SK-N-SH (cell line): Measurements from ENCODE around the gene PRMT3.

Experiments
- ELF1 ChIP-seq: IDR thresholded peaks from 2 replicates; pipeline ENCODE4 v1.4.0; 2012
- EP300 ChIP-seq, 2 experiments: IDR thresholded peaks; 2 replicates each; pipeline versions ENCODE4 v1.4.0 to v1.6.1; 2012; ENCODE audit warnings: borderline replicate concordance in 1 of 2, low read depth in 1 of 2, low read length in 1 of 2
- EZH2phosphoT487 ChIP-seq: fragments of 200-600 bp; sonication (generic); IDR thresholded peaks from 2 replicates; pipeline ENCODE4 v1.6.1; 2017; ENCODE audit warnings: low read depth, mixed run types, mild to moderate bottlenecking, antibody characterized with exemption, moderate library complexity, borderline replicate concordance
- POLR2AphosphoS5 ChIP-seq: IDR thresholded peaks from 2 replicates; pipeline ENCODE4 v1.6.1; 2012; ENCODE audit warnings: low read depth, low read length
- RAD21 ChIP-seq: IDR thresholded peaks from 2 replicates; pipeline ENCODE4 v1.6.1; 2012; ENCODE audit warnings: mild to moderate bottlenecking, low read length
- RCOR1 ChIP-seq: fragments of 150-350 bp; IDR thresholded peaks from 2 replicates; pipeline ENCODE4 v1.6.1; 2017; ENCODE audit warnings: antibody characterized with exemption, low read length
- SIN3A ChIP-seq: IDR thresholded peaks from 2 replicates; pipeline ENCODE4 v1.6.1; 2012; ENCODE audit warnings: low read depth, mild to moderate bottlenecking, low read length, moderate library complexity, borderline replicate concordance
- TAF1 ChIP-seq: IDR thresholded peaks from 2 replicates; pipeline ENCODE4 v1.6.1; 2012; ENCODE audit warnings: low read depth, mild to moderate bottlenecking, low read length, moderate library complexity, borderline replicate concordance
- TCF12 ChIP-seq: IDR thresholded peaks from 2 replicates; pipeline ENCODE4 v1.4.0; 2012
- YY1 ChIP-seq: IDR thresholded peaks from 2 replicates; pipeline ENCODE4 v1.4.0; 2012; ENCODE audit warnings: low read depth, mild to moderate bottlenecking
- TF ChIP-seq, protein P1 (sequence below): IDR thresholded peaks from 2 replicates; pipeline ENCODE4; 2012
- TF ChIP-seq, protein P2 (sequence below): fragments of 200-600 bp; sonication (generic); IDR thresholded peaks from 2 replicates; pipeline ENCODE4 v1.6.1; 2017; ENCODE audit warnings: antibody characterized with exemption, mild to moderate bottlenecking, moderate library complexity
- TF ChIP-seq, protein P3 (sequence below): fragments of 150-350 bp; IDR thresholded peaks from 2 replicates; pipeline ENCODE4 v1.6.1; 2017; ENCODE audit warnings: antibody characterized with exemption, low read length, low read depth, borderline replicate concordance
- TF ChIP-seq, protein P4 (sequence below): IDR thresholded peaks from 2 replicates; pipeline ENCODE4 v1.6.1; 2012; ENCODE audit warnings: mild to moderate bottlenecking, low read depth, low read length, moderate library complexity

DNA sequence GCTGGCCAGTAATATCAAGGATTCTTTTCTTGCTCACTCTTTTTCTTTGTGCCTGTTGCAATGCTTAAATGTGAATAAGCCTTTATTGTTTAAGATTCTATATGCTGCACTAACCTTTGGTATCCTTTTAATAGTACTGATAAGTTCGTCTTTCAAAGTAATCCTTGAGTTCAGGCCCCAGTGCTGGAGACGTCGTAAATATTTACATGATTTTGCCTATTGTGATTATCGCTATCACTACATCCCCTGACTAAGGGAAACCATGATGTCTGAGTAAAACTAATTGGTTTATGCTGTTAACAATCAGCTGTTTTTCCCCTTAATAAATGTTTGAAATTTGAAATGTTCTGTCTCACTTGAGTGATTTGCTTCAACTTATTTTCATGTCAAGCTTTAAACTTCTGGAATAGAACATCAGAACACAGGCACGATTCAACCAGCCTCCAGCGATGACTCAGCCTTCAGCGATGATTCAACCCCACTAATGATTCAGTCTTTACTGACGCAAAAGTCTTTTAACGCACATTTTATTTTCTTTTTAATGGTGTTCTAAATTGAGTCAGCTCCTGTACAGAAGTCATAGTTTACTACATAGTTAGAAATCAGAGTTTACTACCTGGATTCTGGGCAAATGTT is 20.1 kb upstream of the PRMT3 start:
- TF ChIP-seq POLR2AphosphoS5, result peak; percentile 43; the same call in 1 of the 2 replicates
- TF ChIP-seq, protein P1, sequence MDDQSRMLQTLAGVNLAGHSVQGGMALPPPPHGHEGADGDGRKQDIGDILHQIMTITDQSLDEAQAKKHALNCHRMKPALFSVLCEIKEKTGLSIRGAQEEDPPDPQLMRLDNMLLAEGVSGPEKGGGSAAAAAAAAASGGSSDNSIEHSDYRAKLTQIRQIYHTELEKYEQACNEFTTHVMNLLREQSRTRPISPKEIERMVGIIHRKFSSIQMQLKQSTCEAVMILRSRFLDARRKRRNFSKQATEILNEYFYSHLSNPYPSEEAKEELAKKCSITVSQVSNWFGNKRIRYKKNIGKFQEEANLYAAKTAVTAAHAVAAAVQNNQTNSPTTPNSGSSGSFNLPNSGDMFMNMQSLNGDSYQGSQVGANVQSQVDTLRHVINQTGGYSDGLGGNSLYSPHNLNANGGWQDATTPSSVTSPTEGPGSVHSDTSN, result peak; percentile 80
- TF ChIP-seq, protein P2, sequence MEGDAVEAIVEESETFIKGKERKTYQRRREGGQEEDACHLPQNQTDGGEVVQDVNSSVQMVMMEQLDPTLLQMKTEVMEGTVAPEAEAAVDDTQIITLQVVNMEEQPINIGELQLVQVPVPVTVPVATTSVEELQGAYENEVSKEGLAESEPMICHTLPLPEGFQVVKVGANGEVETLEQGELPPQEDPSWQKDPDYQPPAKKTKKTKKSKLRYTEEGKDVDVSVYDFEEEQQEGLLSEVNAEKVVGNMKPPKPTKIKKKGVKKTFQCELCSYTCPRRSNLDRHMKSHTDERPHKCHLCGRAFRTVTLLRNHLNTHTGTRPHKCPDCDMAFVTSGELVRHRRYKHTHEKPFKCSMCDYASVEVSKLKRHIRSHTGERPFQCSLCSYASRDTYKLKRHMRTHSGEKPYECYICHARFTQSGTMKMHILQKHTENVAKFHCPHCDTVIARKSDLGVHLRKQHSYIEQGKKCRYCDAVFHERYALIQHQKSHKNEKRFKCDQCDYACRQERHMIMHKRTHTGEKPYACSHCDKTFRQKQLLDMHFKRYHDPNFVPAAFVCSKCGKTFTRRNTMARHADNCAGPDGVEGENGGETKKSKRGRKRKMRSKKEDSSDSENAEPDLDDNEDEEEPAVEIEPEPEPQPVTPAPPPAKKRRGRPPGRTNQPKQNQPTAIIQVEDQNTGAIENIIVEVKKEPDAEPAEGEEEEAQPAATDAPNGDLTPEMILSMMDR, result no peak
- TF ChIP-seq ELF1, result no peak
- TF ChIP-seq RAD21, result no peak
- no peak for TF ChIP-seq YY1
- no peak for TF ChIP-seq SIN3A
- TF ChIP-seq EZH2phosphoT487, result no peak
- peak in 1 of 2 experiments; percentile 39; a peak in 1 of 4 replicates for TF ChIP-seq EP300 (IDR thresholded peaks at IDR 0.05; ENCODE audit: borderline replicate concordance in 1 of 2, low read depth in 1 of 2, low read length in 1 of 2)
- TF ChIP-seq, protein P3, sequence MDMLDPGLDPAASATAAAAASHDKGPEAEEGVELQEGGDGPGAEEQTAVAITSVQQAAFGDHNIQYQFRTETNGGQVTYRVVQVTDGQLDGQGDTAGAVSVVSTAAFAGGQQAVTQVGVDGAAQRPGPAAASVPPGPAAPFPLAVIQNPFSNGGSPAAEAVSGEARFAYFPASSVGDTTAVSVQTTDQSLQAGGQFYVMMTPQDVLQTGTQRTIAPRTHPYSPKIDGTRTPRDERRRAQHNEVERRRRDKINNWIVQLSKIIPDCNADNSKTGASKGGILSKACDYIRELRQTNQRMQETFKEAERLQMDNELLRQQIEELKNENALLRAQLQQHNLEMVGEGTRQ, result no peak
- TF ChIP-seq, protein P4, sequence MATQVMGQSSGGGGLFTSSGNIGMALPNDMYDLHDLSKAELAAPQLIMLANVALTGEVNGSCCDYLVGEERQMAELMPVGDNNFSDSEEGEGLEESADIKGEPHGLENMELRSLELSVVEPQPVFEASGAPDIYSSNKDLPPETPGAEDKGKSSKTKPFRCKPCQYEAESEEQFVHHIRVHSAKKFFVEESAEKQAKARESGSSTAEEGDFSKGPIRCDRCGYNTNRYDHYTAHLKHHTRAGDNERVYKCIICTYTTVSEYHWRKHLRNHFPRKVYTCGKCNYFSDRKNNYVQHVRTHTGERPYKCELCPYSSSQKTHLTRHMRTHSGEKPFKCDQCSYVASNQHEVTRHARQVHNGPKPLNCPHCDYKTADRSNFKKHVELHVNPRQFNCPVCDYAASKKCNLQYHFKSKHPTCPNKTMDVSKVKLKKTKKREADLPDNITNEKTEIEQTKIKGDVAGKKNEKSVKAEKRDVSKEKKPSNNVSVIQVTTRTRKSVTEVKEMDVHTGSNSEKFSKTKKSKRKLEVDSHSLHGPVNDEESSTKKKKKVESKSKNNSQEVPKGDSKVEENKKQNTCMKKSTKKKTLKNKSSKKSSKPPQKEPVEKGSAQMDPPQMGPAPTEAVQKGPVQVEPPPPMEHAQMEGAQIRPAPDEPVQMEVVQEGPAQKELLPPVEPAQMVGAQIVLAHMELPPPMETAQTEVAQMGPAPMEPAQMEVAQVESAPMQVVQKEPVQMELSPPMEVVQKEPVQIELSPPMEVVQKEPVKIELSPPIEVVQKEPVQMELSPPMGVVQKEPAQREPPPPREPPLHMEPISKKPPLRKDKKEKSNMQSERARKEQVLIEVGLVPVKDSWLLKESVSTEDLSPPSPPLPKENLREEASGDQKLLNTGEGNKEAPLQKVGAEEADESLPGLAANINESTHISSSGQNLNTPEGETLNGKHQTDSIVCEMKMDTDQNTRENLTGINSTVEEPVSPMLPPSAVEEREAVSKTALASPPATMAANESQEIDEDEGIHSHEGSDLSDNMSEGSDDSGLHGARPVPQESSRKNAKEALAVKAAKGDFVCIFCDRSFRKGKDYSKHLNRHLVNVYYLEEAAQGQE, result no peak
- no peak for TF ChIP-seq TAF1
- no peak for TF ChIP-seq RCOR1
- peak; percentile 50; the same call in 1 of the 2 replicates for TF ChIP-seq TCF12
